T-helper 9 cell (primary cell): ENCODE data around the gene CCM2.

Experiments used
- DNase-seq: peaks from one replicate; pipeline ENCODE4 v3.0.0-alpha.2; 2020
- total RNA-seq, 2 donors: gene quantifications; one replicate each; lab custom pipeline; 2026; lab: John Stamatoyannopoulos, UW

The CCM2 gene
- 75.5 to 186 reads per million in 2 donors for total RNA-seq

GRCh38 chr7:45000093-45001032 is at the start of gene CCM2:
CCM2 (plus strand) TSS chr7:45000201; CDS start chr7:45000334, 133 bp downstream.
- DNase-seq, result no peak

- no peak for DNase-seq
These were observed 46.8 kb upstream of the CCM2 start for GRCh38 chr7:44953156-44953555.

- no peak for DNase-seq
These were observed 44.3 kb upstream of the CCM2 start for GRCh38 chr7:44955733-44956132.

- DNase-seq, result no peak
These were observed 43.7 kb upstream of the CCM2 start for GRCh38 chr7:44956157-44956766.

GRCh38 chr7:44958645-44959344 is 41.2 kb upstream of the CCM2 start:
- no peak for DNase-seq

GRCh38 chr7:44959433-44959951 is 40.5 kb upstream of the CCM2 start:
- peak; percentile 46 for DNase-seq

GRCh38 chr7:44960011-44960580 is 39.9 kb upstream of the CCM2 start:
- no peak for DNase-seq

- DNase-seq, result no peak
These were observed 38.0 kb upstream of the CCM2 start for GRCh38 chr7:44961844-44962482.

GRCh38 chr7:44962483-44963251 is 37.3 kb upstream of the CCM2 start:
- DNase-seq, result no peak

- no peak for DNase-seq
These were observed 36.4 kb upstream of the CCM2 start for GRCh38 chr7:44963364-44964290.

GRCh38 chr7:44964384-44964830 is 35.6 kb upstream of the CCM2 start:
- no peak for DNase-seq

GRCh38 chr7:44964831-44965440 is 35.1 kb upstream of the CCM2 start:
- no peak for DNase-seq

GRCh38 chr7:44965441-44965903 is 34.5 kb upstream of the CCM2 start:
- no peak for DNase-seq

- no peak for DNase-seq
These were observed 33.9 kb upstream of the CCM2 start for GRCh38 chr7:44965937-44966730.

- no peak for DNase-seq
These were observed 33.1 kb upstream of the CCM2 start for GRCh38 chr7:44966731-44967538.

- DNase-seq, result no peak
These were observed 32.2 kb upstream of the CCM2 start for GRCh38 chr7:44967571-44968446.
